NCI-H1417 treated with DMSO at 0.1 percent for 48 hours (cell line): ENCODE results near the gene CELF5.

Source experiments
- DNase-seq: peaks from one replicate; lab custom pipeline; 2025; lab: John Stamatoyannopoulos, UW

The CELF5 gene

GRCh38 chr19:3344608-3345598, 120.4 kb downstream of the CELF5 start:
- no peak for DNase-seq

DNA sequence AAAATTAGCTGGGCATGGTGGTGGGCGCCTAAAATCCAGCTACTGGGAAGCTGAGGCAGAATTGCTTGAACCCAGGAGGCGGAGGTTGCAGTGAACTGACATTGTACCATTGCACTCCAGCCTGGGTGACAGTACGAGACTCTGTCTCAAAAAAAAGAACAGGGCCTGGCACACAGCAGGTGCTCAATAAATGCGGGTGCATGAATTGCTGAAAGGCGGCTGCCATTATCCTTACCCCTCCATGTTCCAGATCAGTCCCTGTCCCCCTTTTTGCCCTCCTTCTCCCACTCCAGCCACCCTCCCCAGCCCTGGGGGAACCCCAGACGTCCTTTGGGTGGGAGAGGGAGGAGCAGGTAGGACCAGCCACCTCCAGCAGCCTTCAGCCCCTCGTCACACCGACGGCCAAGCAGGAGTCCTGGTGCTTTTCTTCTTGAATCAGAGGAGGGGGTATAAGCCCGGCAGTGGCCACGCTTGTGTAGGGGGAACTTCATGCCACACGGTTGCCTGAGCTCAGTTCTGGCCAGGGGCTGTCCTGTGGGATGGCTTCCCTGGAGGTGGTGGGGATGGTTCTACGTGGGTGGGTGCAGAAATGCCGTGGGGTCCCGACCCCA, 121.5 kb downstream of the CELF5 start:
- no peak for DNase-seq
